GM10847 (cell line): ENCODE measurements around the gene JAGN1.

Source experiments
- POLR2A ChIP-seq: IDR thresholded peaks from 2 replicates; pipeline ENCODE4 v1.6.1; 2011; ENCODE audit not compliant: insufficient read length; ENCODE audit errors: extremely low read depth

The JAGN1 gene

DNA sequence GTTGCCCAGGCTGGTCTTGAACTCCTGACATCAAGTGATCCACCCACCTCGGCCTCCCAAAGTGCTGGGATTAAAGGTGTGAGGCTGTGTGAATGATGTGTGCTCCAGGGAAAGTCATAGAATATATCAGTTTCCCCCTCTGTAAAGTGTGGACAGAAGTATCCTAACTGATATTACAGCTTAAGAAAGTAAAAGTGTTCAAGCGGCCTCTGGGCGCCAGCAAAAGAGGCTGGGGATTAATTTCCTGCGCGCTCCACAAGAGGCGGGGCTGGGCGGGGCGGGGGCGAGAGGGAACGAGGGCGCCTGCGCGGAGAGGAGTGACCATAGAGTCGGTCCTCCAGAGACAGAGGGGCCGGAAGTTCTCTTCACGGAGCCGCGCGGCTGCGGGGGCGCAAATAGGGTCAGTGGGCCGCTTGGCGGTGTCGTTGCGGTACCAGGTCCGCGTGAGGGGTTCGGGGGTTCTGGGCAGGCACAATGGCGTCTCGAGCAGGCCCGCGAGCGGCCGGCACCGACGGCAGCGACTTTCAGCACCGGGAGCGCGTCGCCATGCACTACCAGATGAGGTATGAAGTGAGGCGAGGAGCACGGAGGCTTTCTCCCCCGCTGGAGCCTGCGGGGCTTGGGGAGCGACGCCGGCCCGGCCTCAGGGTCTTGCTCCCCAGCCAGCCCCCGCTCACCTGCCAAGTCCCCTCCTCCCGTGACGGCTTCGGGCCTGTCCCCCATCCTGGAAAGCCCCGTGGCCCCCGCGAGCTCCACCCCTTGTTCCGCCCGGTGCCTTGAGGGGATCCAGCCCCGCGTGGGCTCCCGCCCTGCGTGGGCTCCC lies at the start of gene JAGN1:
TSS of gene JAGN1 (plus strand) at position 362 of the 823 bp plus-strand sequence. CDS start at position 475, 113 bp downstream.
- peak; percentile 89 for TF ChIP-seq POLR2A

DNA sequence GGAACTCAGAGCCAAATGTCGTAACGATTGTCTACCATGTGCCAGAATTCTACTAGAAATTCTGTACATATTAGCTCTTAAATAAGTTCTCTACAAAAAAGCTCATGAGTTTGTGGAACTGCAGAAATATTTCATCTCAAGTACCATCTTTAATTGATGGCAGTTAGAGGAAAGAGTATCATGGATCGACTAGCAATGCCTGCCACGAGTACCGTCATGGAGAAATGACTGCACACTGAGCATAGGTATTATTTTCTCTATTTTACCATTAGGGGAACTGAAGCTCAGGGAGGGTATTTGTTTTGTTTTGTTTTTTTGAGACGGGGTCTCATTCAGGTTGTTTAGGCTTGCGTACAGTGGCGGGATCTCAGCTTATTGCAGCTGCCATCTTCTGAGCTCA lies 49.4 kb upstream of the JAGN1 start:
- TF ChIP-seq POLR2A: no peak

DNA sequence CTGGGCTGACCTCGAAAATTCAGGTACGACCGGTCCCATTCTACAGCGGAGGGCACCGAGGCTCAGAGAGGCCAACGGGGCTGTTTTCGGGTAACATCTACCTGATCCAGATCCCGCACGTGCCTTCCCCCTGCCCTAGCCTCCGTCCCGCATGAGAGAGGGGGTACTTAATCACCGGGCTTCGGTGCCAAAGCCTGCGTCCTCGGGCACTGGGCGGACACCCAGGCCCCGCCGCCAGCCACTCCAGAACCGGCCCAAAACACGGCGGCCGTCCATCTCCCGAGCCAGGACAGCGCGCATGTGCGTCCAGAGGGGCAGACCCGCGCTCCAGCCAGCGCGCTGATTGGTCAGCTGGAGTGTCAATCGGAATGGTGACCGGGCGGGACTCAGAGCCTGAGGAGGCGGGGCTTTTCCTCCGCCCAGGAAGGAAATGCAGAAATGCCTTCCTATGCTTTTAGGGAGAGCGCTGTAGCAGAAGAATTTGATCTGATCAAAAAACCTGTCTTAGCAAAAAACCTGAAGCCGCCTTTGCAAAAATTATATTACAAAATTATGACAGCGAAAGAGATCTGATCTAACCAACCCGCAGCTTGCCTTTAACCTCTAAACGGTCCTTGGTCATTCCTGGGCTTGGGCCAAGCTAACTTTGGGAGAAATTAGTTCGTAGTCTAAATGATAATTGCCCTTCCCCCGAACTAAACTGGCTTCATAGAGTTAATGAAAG lies 46.5 kb upstream of the JAGN1 start, which contains the start of gene RPUSD3:
TSS of gene RPUSD3 (minus strand) at position 294 of the 724 bp plus-strand sequence. CDS start at position 276, 18 bp downstream.
- peak; percentile 72 for TF ChIP-seq POLR2A

DNA sequence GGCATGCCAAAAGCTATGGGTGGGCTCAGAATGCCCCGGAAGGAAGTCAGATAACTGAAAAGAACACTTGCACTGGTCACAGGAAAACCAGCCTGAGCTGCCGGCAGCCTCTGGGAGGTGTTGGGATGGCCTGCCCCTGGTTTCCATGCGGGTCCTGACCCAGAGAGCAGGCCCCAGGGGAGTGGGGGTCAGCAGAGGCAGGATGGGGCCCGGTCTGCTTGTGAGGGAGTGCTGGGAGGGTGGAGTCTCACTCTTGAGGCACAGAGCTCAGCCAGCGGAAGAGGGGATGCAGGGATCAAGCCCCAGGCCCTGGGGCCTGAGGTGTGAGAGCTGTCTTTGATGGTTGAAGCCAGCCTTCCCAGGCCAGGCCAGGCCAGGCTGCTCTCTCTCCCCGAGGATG lies 44.2 kb upstream of the JAGN1 start:
- no peak for TF ChIP-seq POLR2A

DNA sequence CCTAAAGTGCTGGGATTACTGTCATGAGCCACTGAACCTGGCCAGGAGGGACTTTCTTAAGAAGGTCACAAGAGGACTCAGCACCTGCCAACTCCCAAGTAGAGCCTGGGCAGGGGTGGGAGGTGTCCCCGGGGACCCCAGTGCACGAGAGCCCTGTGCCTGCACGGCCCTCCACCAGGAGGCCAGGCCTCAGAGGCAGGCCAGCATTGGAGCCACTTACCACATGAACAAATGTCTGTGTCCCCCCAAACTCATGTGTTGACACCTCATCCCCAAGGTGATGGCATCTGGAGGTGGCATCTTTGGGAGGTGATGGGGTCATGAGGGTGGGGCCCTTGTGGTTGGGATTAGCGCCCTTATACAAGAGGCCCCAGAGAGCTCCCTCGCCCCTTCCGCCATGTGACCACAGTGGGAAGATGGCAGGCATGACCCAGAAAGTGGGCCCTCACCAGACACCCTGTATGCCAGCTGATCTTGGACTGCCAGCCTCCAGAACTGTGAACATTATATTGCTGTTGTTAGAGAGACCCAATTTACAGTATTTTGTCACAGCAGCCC lies 43.4 kb upstream of the JAGN1 start:
- no peak for TF ChIP-seq POLR2A

DNA sequence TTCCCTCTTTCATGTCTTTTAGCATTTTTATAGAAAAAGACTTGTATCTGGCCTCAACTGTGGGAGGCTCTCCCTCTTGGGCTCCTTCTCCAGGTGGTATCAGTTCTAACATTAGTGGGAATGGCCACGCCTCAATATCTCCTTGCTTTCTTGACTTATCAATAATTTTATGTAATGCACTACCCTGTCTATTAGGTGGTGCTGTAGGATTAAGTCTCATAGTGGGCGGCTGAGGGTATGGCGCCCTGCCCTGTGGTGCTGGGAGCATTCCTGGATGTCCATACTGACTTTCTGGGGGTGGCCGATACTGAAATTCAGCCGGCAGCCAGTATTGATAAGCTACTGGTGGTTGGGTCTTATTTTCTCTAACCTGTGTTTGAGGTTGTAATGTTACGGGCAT lies 37.9 kb upstream of the JAGN1 start:
- TF ChIP-seq POLR2A: no peak

DNA sequence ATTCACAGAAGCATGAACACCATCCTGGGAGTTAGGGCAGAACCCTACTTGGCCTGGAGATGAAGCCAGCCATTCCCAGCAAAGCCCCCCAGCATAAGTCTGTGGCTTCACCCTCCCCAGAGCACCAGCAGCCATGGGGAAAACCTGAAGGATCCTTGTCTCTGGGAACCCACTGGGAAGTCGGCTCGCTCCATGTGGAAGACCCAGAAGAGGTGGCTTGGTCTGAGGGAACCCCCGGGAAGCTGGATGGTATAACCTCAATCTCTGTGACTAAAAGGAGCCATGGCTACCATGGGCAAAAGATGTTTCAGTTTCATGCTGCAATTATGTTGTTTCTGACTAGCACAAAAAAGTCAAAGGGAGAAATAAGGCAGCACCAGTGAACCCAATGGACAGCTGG lies 34.8 kb upstream of the JAGN1 start:
- no peak for TF ChIP-seq POLR2A

DNA sequence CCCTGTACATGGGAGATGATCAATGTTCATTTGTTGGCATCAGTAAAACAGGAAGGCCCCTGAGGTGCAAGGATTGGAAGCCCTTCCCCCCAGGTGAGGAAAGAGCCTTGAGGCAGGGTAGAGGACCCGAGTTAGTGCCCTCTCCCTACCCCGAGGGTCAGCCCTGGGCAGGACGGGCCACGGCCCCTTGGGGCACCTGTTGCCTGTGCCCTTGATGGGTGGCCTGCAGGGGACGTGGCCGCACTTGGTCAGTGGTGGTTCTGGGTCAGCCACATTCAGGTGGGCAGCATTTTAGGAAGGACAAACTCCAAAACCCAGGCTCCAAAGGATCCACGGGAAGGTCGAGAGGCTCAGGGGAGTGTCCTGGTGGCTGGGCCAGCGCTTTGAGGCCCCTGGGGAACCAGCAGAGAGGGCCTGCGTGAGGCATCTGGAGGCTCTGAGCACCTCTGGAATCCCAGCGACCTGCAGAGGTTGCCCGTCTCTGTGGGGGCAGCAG lies 30.8 kb upstream of the JAGN1 start:
- TF ChIP-seq POLR2A: no peak

DNA sequence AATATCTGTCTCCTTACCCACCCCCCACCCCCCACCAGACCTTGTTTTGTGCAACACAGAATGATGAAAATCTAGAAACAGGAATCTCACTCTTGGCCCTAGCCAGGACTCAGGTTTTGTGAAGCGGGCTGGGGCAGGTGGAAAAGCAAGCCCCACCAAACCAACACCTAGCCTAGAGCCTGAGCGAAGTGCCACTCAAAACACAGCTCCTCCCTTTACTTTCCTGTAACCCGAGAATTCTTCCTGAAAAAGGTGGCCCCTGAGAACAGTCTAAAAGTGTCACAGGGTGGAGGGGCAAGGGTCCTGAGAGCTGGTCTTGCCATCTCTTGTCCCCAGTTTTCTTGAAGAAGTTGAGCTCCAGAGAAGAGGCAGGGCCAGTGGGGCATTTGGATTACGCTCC lies 29.2 kb upstream of the JAGN1 start:
- TF ChIP-seq POLR2A: no peak

DNA sequence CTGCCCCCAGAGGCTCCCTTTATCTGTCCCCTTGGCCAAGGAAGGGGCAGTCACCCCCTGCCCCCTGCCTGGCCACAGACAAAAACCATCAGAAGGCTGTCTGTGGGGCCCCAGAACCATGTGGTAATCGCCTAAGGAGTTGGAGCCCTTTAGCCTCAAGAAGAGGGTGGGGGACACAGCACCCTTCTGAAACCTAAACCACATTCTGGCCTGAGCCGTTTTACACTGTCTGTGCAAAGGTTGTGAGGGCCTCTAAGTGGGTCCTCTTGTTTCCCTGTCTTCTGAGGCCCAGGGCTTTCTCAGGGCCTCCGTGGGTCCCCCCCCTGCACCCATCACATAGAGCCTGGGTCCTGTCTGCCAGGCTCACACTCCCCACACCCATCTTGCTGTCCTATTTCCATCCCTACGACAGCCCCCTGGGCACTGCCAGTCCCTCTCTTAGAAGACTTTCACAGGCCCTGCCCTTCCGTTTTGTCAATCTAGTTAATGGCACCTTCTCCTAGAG lies 28.7 kb upstream of the JAGN1 start:
- no peak for TF ChIP-seq POLR2A

DNA sequence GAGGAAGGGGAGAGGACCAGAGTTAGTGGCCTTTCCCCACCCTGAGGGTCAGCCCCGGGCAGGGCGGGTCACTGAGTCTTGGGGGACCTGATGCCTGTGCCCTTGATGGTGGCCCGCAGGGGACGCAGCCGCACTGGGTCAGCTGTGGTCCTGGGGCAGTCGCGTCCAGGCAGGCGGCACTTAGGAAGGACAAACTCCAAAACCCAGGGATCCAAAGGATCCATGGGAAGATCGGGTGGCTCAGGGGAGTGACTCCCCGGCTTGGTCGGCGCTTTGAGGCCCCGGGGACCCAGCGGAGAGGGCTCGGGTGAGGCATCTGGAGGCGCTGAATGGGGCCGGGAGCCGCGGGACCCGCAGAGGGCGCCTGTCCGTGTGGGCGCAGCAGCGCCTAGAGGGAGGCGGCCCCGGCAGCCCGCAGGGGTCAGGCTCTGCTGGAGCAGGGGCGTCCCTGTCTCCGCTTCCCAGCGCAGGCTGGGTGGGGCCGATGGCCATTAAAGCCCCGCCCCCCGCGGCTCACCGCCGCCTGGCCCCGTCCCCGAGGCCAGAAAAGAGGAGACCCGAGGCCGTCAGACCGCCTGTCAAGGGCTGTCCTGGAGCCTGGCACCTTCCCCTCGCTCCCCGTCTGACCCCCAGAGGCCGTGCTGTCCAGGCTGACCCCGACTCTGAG lies 27.9 kb upstream of the JAGN1 start:
- TF ChIP-seq POLR2A: no peak

DNA sequence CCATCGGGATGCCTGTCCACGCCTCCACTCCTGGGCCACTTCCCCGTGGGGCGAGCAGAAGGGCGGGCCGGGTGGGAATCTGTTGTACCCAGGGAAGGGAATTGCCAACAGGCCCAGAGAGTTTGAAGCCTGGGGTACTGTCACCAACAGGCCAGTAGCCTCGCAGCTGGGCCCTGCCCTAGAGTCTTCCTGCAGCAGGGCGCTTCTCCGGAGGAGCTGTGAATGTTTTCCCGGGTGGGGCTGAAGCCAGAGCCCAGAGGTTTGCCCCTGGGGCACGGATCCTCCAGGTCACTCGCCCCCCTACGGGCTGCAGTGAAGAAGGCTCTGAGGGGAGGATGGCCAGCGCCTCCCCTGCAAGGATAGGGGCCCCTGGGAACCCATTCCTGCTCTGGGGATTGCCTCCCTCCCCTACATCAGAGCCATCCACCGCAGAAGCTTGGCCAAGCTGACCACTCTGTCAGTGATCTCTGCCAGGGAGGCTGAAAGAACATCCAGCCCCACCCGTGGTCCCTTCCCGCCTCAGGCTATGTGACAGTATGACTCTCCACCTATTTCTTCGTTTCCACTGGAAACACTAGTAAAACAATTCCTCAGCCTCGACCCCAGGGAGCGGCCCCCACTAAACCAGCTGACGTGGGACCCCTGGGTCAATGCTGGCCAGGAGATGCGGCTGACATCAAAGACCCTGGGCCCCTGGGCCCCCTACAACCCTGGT lies 27.2 kb upstream of the JAGN1 start:
- no peak for TF ChIP-seq POLR2A

DNA sequence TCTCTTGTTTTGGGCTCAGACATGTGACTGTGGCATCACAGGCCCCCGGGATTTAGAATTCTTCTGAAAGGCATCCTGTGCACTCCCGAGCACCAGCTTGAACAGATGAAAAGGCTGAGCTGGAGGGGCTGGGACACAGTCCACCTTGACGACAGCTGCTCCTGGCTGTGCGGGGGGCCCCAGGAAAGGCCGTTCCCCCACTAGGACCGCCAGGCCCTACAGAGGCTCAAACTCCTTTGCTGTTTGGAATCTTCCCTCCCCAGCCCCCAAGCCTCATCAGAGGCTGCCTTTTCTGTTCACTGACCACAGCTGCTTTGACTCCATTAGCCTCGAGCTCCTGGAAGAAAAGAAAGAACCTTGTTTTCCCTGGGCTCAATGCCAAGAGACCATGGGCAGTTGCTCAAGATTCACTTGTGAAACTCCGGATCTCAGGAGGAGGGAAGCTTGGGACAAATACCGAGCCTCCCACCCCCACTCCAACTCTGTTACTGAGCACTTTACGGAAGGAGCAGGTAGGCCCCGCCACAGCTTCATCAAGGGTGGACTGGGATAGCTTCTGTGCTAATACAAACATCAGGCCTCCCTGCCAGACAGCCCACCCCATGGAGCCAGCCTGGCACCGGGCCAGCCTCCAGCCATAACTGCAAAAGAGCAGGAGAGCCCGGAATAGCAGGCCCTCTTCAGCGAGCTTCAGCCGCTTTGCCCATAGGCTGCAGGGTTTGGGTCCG lies 26.0 kb upstream of the JAGN1 start:
- TF ChIP-seq POLR2A: no peak

DNA sequence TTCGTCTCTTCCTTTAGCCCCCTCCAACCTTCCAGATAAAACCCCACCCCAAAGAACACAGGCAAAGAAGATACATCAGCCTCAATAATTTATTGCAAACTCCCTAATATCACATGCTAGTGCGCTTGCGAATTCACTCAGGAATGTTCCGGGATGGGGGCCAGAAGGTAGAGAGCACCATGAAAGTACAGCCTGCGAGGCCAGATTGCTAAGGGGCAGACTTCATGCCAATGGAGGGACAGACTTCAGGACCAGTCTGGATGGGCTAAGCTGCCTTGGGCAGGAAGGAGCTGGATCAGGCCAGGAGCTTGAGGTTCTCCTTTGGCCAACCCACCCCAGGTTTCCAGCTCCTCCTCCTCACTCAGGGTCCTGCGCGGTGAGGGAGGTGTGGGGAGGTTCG lies 23.8 kb upstream of the JAGN1 start:
- TF ChIP-seq POLR2A: no peak
